Endodermal cell (in vitro differentiated cells): Measurements from ENCODE around the gene POLE. TPM values are rescaled to one million over a fixed set of nuclear protein-coding genes. Genes with fewer than 3 reads are reported as not detected.
A peak's percentile ranks its signal among the peaks of the same experiment; 100 is the strongest.

ENCODE experiments used
- DNase-seq: peaks from one replicate; pipeline ENCODE4 v3.0.0-alpha.2; 2017
- H3K27ac ChIP-seq: 2 replicates; pipeline ENCODE4 v1.5.1; 2013; ENCODE audit warnings: mild to moderate bottlenecking, low read depth, low read length, moderate library complexity
- H3K27me3 ChIP-seq: 2 replicates; pipeline ENCODE4 v1.6.1; 2013; ENCODE audit warnings: mild to moderate bottlenecking, low read length, moderate library complexity; ENCODE audit not compliant: insufficient read depth, control insufficient read depth, poor library complexity, severe bottlenecking
- H3K36me3 ChIP-seq: 2 replicates; pipeline ENCODE4 v1.7.0; 2013; ENCODE audit warnings: mild to moderate bottlenecking, low read length, moderate library complexity; ENCODE audit not compliant: control insufficient read depth, insufficient read depth
- H3K4me1 ChIP-seq: one replicate; pipeline ENCODE4 v1.7.0; 2013; ENCODE audit warnings: low read length; ENCODE audit not compliant: control insufficient read depth, insufficient read depth
- H3K4me3 ChIP-seq: 2 replicates; pipeline ENCODE4 v1.5.1; 2013; ENCODE audit warnings: mild to moderate bottlenecking, low read length, moderate library complexity
- H3K9ac ChIP-seq: 2 replicates; pipeline ENCODE4 v1.6.1; 2013; ENCODE audit warnings: mild to moderate bottlenecking, low read length, moderate library complexity; ENCODE audit not compliant: poor library complexity, severe bottlenecking; ENCODE audit errors: extremely low read depth
- H3K9me3 ChIP-seq: 2 replicates; pipeline ENCODE4 v1.6.1; 2013; ENCODE audit warnings: mild to moderate bottlenecking, low read length, moderate library complexity; ENCODE audit not compliant: control insufficient read depth
- H3K27ac Mint-ChIP-seq: 2 replicates; pipeline ENCODE4 v1.8.0; 2020; ENCODE audit warnings: mixed read lengths
- H3K27me3 Mint-ChIP-seq: 2 replicates; pipeline ENCODE4 v1.8.0; 2021; ENCODE audit warnings: mild to moderate bottlenecking, mixed read lengths; ENCODE audit not compliant: insufficient read depth
- H3K36me3 Mint-ChIP-seq: 2 replicates; pipeline ENCODE4 v1.8.0; 2020; ENCODE audit warnings: low read depth, mixed read lengths
- H3K4me1 Mint-ChIP-seq: 2 replicates; pipeline ENCODE4 v1.8.0; 2020; ENCODE audit warnings: mixed read lengths
- H3K4me3 Mint-ChIP-seq: 2 replicates; pipeline ENCODE4 v1.8.0; 2020; ENCODE audit warnings: mild to moderate bottlenecking, moderate library complexity, mixed read lengths
- H3K9me3 Mint-ChIP-seq: 2 replicates; pipeline ENCODE4 v1.8.0; 2020; ENCODE audit warnings: mild to moderate bottlenecking, mixed read lengths
- WGBS, 2 experiments: methylation state at CpG; one replicate each; pipeline versions ENCODE4 v1.1.5 to v1.1.7; 2013; ENCODE audit warnings: missing lambda C conversion rate in 2 of 2, mixed read lengths in 1 of 2; ENCODE audit not compliant: insufficient coverage in 1 of 2, insufficient read length in 1 of 2; 5-methylcytosine and 5-hydroxymethylcytosine counted together
- total RNA-seq, 2 donors: library from RNA; stranded (reverse); fragmentation: NEBNext Ultra II Directional in 1 of 2; extraction: Animal tissue kit (Norgen Biotek cat#: 25700) in 1 of 2; gene quantifications; 2 replicates in 1 of 2; 3 replicates in 1 of 2; pipeline ENCODE4 v1.2.1, GENCODE V29; 2021
- TF ChIP-seq, protein P1 (sequence below): fragments of 200-600 bp; sonication (generic); conservative IDR thresholded peaks from 2 replicates; pipeline ENCODE4 v1.5.0; 2021; ENCODE audit warnings: antibody characterized with exemption, mild to moderate bottlenecking

Gene POLE
- total RNA-seq, 2 donors from 2014 or later: 165 to 212 TPM

GRCh38 chr12:132720606-132721345 lies 33.6 kb upstream of the POLE start:
- no peak overlapping the region for H3K4me3 Mint-ChIP-seq
- Histone ChIP-seq H3K27me3 (no peaks in the 10 kb centered on the region), H3K9ac (no peak overlapping the region), H3K4me3 (no peak overlapping the region), H3K36me3 (peaks cover 71% of the 10 kb centered on the region), H3K27ac (no peak overlapping the region), H3K4me1 (no peaks in the 10 kb centered on the region), H3K9me3 (no peaks in the 10 kb centered on the region)
- peaks cover 73% of the 10 kb centered on the region for H3K36me3 Mint-ChIP-seq
- no peak overlapping the region for H3K27ac Mint-ChIP-seq
- WGBS, 2 experiments: 96% methylated on average over 11 to 25 of the region's 25 CpGs
- H3K27me3 Mint-ChIP-seq: no peaks in the 10 kb centered on the region
- TF ChIP-seq, protein P1, sequence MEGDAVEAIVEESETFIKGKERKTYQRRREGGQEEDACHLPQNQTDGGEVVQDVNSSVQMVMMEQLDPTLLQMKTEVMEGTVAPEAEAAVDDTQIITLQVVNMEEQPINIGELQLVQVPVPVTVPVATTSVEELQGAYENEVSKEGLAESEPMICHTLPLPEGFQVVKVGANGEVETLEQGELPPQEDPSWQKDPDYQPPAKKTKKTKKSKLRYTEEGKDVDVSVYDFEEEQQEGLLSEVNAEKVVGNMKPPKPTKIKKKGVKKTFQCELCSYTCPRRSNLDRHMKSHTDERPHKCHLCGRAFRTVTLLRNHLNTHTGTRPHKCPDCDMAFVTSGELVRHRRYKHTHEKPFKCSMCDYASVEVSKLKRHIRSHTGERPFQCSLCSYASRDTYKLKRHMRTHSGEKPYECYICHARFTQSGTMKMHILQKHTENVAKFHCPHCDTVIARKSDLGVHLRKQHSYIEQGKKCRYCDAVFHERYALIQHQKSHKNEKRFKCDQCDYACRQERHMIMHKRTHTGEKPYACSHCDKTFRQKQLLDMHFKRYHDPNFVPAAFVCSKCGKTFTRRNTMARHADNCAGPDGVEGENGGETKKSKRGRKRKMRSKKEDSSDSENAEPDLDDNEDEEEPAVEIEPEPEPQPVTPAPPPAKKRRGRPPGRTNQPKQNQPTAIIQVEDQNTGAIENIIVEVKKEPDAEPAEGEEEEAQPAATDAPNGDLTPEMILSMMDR: no peak
- no peak for DNase-seq
- no peaks in the 10 kb centered on the region for H3K4me1 Mint-ChIP-seq
- H3K9me3 Mint-ChIP-seq: no peaks in the 10 kb centered on the region

GRCh38 chr12:132719954-132720324 lies 32.8 kb upstream of the POLE start:
- Histone ChIP-seq H3K9me3 (no peaks in the 10 kb centered on the region), H3K9ac (no peak overlapping the region), H3K27me3 (no peaks in the 10 kb centered on the region), H3K27ac (no peak overlapping the region), H3K4me3 (no peak overlapping the region), H3K36me3 (peaks cover 66% of the 10 kb centered on the region), H3K4me1 (no peaks in the 10 kb centered on the region)
- no peaks in the 10 kb centered on the region for H3K9me3 Mint-ChIP-seq
- WGBS, 2 experiments: 95 to 98% methylated on average over 6 to 12 of the region's 12 CpGs
- H3K27ac Mint-ChIP-seq: peak overlapping the region; percentile 39
- TF ChIP-seq, protein P1: no peak
- DNase-seq: no peak
- H3K27me3 Mint-ChIP-seq: no peaks in the 10 kb centered on the region
- H3K4me3 Mint-ChIP-seq: no peak overlapping the region
- peaks cover 72% of the 10 kb centered on the region for H3K36me3 Mint-ChIP-seq
- H3K4me1 Mint-ChIP-seq: no peaks in the 10 kb centered on the region

- TF ChIP-seq, protein P1: no peak
- no peak for DNase-seq
- H3K27me3 ChIP-seq: no peaks in the 10 kb centered on the region
- peaks cover 75% of the 10 kb centered on the region for H3K36me3 Mint-ChIP-seq
- WGBS, 2 experiments: 94 to 97% methylated on average over 26 to 31 of the region's 31 CpGs
- H3K4me1 Mint-ChIP-seq: no peaks in the 10 kb centered on the region
- no peaks in the 10 kb centered on the region for H3K27me3 Mint-ChIP-seq
- no peak overlapping the region for H3K9ac ChIP-seq
- H3K27ac Mint-ChIP-seq: peak overlapping the region; percentile 39
- peaks cover 66% of the 10 kb centered on the region for H3K36me3 ChIP-seq
- no peak overlapping the region for H3K4me3 Mint-ChIP-seq
- H3K9me3 ChIP-seq: no peaks in the 10 kb centered on the region
- H3K4me1 ChIP-seq: no peaks in the 10 kb centered on the region
- H3K9me3 Mint-ChIP-seq: no peaks in the 10 kb centered on the region
- H3K4me3 ChIP-seq: no peak overlapping the region
- H3K27ac ChIP-seq: no peak overlapping the region
Measured at GRCh38 chr12:132719141-132719953, 32.2 kb upstream of the POLE start.
